Measurements from ENCODE around the gene ARID1B. TPM values are rescaled to one million over a fixed set of nuclear protein-coding genes. Genes with fewer than 3 reads are reported as not detected.
A peak's percentile ranks its signal among the peaks of the same experiment; 100 is the strongest.

ARID1B gene
- total RNA-seq, 1 donor from 2014 or later, result 62.1 TPM

DNA sequence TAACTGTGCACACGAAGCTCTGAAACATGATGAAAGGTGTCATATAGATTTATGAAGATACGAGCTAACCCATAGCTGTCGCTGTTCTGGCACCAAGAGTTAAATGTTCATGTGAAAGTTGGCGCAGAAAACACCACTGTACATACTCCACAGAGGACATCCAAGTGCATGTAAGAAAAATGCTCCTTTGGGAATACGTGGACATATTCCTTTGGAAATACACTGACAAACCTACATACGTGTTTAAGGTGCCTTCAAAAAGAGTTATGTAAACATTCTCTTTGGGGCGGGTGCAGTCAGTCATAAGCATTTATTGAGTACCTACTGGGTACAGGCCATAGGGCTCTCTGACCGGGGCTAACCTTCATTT, 723 bp upstream of the ARID1B start:
- peaks cover 19% of the 10 kb centered on the region for H3K27me3 Mint-ChIP-seq (ENCODE audit: insufficient read depth, low read depth)
- Histone ChIP-seq H3F3A (ENCODE audit: low read depth) (peaks cover 54% of the 10 kb centered on the region), H3K4me3 (peak overlapping the region; percentile 78), H3K27ac (peak overlapping the region; percentile 93), H3K4me2 (peak overlapping the region; percentile 80), H3K9ac (peak overlapping the region; percentile 8), H2AFZ (replicated peaks) (no peak overlapping the region), H3K4me1 (peaks cover 44% of the 10 kb centered on the region), H3K36me3 (no peaks in the 10 kb centered on the region), H3K9me3 (ENCODE audit: low read depth) (no peaks in the 10 kb centered on the region), H3K27me3 (no peaks in the 10 kb centered on the region), H4K20me1 (ENCODE audit: low read depth) (peaks cover 52% of the 10 kb centered on the region), H3K79me2 (ENCODE audit: low read depth) (peaks cover 60% of the 10 kb centered on the region)
- no peak for DNase-seq (ENCODE audit: low spot score)
- H3K4me3 Mint-ChIP-seq, result peak overlapping the region; percentile 90
- H3K4me1 Mint-ChIP-seq, result peaks cover 50% of the 10 kb centered on the region
- TF ChIP-seq EZH2phosphoT487 (IDR thresholded peaks at IDR 0.05) (no peak), EZH2 (IDR thresholded peaks at IDR 0.05) (no peak)
- TF ChIP-seq, protein P1, sequence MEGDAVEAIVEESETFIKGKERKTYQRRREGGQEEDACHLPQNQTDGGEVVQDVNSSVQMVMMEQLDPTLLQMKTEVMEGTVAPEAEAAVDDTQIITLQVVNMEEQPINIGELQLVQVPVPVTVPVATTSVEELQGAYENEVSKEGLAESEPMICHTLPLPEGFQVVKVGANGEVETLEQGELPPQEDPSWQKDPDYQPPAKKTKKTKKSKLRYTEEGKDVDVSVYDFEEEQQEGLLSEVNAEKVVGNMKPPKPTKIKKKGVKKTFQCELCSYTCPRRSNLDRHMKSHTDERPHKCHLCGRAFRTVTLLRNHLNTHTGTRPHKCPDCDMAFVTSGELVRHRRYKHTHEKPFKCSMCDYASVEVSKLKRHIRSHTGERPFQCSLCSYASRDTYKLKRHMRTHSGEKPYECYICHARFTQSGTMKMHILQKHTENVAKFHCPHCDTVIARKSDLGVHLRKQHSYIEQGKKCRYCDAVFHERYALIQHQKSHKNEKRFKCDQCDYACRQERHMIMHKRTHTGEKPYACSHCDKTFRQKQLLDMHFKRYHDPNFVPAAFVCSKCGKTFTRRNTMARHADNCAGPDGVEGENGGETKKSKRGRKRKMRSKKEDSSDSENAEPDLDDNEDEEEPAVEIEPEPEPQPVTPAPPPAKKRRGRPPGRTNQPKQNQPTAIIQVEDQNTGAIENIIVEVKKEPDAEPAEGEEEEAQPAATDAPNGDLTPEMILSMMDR (IDR thresholded peaks at IDR 0.05), result no peak
- H3K9me3 Mint-ChIP-seq, result no peaks in the 10 kb centered on the region
- peak overlapping the region; percentile 99 for H3K27ac Mint-ChIP-seq
- no peaks in the 10 kb centered on the region for H3K36me3 Mint-ChIP-seq

DNA sequence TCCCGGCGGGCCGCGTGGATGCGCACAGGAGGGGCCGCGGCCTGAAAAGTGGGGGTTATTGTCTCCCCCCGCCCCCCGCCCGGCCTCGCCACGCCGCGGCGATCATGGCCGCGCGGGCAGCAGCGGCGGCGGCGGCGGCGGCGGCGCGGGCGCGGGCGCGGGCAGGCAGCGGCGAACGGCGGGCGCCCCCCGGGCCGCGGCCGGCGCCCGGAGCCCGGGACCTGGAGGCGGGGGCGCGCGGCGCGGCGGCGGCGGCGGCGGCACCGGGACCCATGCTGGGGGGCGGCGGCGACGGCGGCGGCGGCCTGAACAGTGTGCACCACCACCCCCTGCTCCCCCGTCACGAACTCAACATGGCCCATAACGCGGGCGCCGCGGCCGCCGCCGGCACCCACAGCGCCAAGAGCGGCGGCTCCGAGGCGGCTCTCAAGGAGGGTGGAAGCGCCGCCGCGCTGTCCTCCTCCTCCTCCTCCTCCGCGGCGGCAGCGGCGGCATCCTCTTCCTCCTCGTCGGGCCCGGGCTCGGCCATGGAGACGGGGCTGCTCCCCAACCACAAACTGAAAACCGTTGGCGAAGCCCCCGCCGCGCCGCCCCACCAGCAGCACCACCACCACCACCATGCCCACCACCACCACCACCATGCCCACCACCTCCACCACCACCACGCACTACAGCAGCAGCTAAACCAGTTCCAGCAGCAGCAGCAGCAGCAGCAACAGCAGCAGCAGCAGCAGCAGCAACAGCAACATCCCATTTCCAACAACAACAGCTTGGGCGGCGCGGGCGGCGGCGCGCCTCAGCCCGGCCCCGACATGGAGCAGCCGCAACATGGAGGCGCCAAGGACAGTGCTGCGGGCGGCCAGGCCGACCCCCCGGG, 637 bp downstream of the ARID1B start:
- no peaks in the 10 kb centered on the region for H3K36me3 Mint-ChIP-seq
- no peaks in the 10 kb centered on the region for H3K9me3 ChIP-seq (ENCODE audit: low read depth)
- peaks cover 74% of the 10 kb centered on the region for H3K79me2 ChIP-seq (ENCODE audit: low read depth)
- H3K9ac ChIP-seq, result peak overlapping the region; percentile 78
- peaks cover 62% of the 10 kb centered on the region for H3K4me1 Mint-ChIP-seq
- peak; percentile 70 for DNase-seq (ENCODE audit: low spot score)
- H3K27ac ChIP-seq, result peak overlapping the region; percentile 93
- H3K9me3 Mint-ChIP-seq, result no peaks in the 10 kb centered on the region
- H3K4me3 Mint-ChIP-seq, result peak overlapping the region; percentile 96
- H3K36me3 ChIP-seq, result no peaks in the 10 kb centered on the region
- H3K27ac Mint-ChIP-seq, result peak overlapping the region; percentile 95
- H3K4me2 ChIP-seq, result peak overlapping the region; percentile 84
- peaks cover 65% of the 10 kb centered on the region for H4K20me1 ChIP-seq (ENCODE audit: low read depth)
- peak overlapping the region; percentile 93 for H3K4me3 ChIP-seq
- no peaks in the 10 kb centered on the region for H3K27me3 ChIP-seq
- H3K27me3 Mint-ChIP-seq (ENCODE audit: insufficient read depth, low read depth), result peaks cover 16% of the 10 kb centered on the region
- TF ChIP-seq, protein P1 (IDR thresholded peaks at IDR 0.05), result no peak
- peaks cover 54% of the 10 kb centered on the region for H3F3A ChIP-seq (ENCODE audit: low read depth)
- peaks cover 57% of the 10 kb centered on the region for H3K4me1 ChIP-seq
- H2AFZ ChIP-seq (replicated peaks), result peak overlapping the region; percentile 43

DNA sequence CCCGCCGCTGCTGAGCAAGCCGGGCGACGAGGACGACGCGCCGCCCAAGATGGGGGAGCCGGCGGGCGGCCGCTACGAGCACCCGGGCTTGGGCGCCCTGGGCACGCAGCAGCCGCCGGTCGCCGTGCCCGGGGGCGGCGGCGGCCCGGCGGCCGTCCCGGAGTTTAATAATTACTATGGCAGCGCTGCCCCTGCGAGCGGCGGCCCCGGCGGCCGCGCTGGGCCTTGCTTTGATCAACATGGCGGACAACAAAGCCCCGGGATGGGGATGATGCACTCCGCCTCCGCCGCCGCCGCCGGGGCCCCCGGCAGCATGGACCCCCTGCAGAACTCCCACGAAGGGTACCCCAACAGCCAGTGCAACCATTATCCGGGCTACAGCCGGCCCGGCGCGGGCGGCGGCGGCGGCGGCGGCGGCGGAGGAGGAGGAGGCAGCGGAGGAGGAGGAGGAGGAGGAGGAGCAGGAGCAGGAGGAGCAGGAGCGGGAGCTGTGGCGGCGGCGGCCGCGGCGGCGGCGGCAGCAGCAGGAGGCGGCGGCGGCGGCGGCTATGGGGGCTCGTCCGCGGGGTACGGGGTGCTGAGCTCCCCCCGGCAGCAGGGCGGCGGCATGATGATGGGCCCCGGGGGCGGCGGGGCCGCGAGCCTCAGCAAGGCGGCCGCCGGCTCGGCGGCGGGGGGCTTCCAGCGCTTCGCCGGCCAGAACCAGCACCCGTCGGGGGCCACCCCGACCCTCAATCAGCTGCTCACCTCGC, 1.5 kb downstream of the ARID1B start:
- no peak overlapping the region for H2AFZ ChIP-seq (replicated peaks)
- no peak overlapping the region for H3K27ac Mint-ChIP-seq

More for the DNA sequence above, 1.5 kb downstream of the ARID1B start:
- peaks cover 60% of the 10 kb centered on the region for H3K4me1 ChIP-seq
- H3F3A ChIP-seq (ENCODE audit: low read depth), result peaks cover 49% of the 10 kb centered on the region
- Mint-ChIP-seq H3K27me3 (ENCODE audit: insufficient read depth, low read depth) (peaks cover 16% of the 10 kb centered on the region), H3K9me3 (no peaks in the 10 kb centered on the region), H3K36me3 (no peaks in the 10 kb centered on the region), H3K4me1 (peaks cover 62% of the 10 kb centered on the region), H3K4me3 (peak overlapping the region; percentile 79)
- peak overlapping the region; percentile 84 for H3K4me2 ChIP-seq
- peak overlapping the region; percentile 93 for H3K4me3 ChIP-seq
- TF ChIP-seq, protein P1 (IDR thresholded peaks at IDR 0.05), result no peak
- TF ChIP-seq EZH2 (IDR thresholded peaks at IDR 0.05), result no peak
- no peak for TF ChIP-seq EZH2phosphoT487 (IDR thresholded peaks at IDR 0.05)
- no peaks in the 10 kb centered on the region for H3K9me3 ChIP-seq (ENCODE audit: low read depth)
- H3K9ac ChIP-seq, result peak overlapping the region; percentile 78
- peak overlapping the region; percentile 77 for H3K27ac ChIP-seq
- H3K79me2 ChIP-seq (ENCODE audit: low read depth), result peaks cover 82% of the 10 kb centered on the region
- DNase-seq (ENCODE audit: low spot score), result peak; percentile 72
- no peaks in the 10 kb centered on the region for H3K36me3 ChIP-seq
- H3K27me3 ChIP-seq, result no peaks in the 10 kb centered on the region
- peaks cover 65% of the 10 kb centered on the region for H4K20me1 ChIP-seq (ENCODE audit: low read depth)

Data from neural progenitor cell (in vitro differentiated cells).